ENCODE measurements around the gene S100A14. TPM values are rescaled to one million over a fixed set of nuclear protein-coding genes. Genes with fewer than 3 reads are reported as not detected.
A peak's percentile ranks its signal among the peaks of the same experiment; 100 is the strongest.

Gene S100A14
- total RNA-seq, 4 donors from 2014 or later: 112 to 175 (median 132) TPM

DNA sequence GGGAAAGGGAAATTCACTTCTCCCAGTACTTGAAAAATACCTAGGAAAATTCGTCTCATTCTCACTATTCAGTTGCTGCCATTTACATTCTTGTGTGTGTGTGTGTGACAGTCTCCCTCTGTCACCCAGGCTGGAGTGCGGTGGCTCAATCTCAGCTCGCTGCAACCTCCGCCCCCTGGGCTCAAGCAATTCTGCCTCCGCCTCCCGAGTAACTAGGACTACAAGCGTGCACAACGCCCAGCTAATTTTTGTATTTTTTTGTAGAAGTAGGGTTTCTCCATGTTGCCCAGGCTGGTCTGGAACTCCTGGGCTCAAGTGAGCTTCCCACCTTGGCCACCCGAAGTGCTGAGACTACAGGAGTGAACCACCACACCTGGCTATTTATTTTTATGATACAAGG, 43.5 kb upstream of the S100A14 start:
- Histone ChIP-seq H3K36me3 (peaks cover 38 to 41% of the 10 kb centered on the region in 2 donors), H3K27me3 (no peaks in the 10 kb centered on the region), H3K4me1 (peaks cover 8 to 16% of the 10 kb centered on the region in 2 donors), H3K9me3 (no peaks in the 10 kb centered on the region), H3K4me3 (replicated peaks in 1 of 3) (no peak overlapping the region), H3K27ac (peak overlapping the region in 1 of 3 donors; percentile 97)
- 73 to 77% methylated on average over 9 of the region's 9 CpGs for WGBS, 2 donors
- TF ChIP-seq POLR2A (IDR thresholded peaks at IDR 0.05): no peak
- TF ChIP-seq CTCF (IDR thresholded peaks at IDR 0.05): no peak
- intact Hi-C loops (cut with DNase I): loop anchor here (10.0 kb wide), 1 partner anchor 85 kb away; no protein-coding TSS in a partner anchor
- no peak for DNase-seq

GRCh38 chr1:153659175-153659534, 43.0 kb upstream of the S100A14 start:
- Histone ChIP-seq H3K9me3 (no peaks in the 10 kb centered on the region), H3K4me3 (replicated peaks in 1 of 3) (peak overlapping the region; percentile 56 to 77 (median 59)), H3K4me1 (peaks cover 8 to 16% of the 10 kb centered on the region in 2 donors), H3K27me3 (no peaks in the 10 kb centered on the region), H3K27ac (peak overlapping the region; percentile 95 to 97 (median 96)), H3K36me3 (peaks cover 33 to 36% of the 10 kb centered on the region in 2 donors)
- WGBS, 2 donors: 16 to 28% methylated on average over 8 of the region's 8 CpGs
- no peak for DNase-seq
- intact Hi-C loops (cut with DNase I): no loop called here
- TF ChIP-seq CTCF (IDR thresholded peaks at IDR 0.05): no peak
- TF ChIP-seq POLR2A (IDR thresholded peaks at IDR 0.05): no peak

GRCh38 chr1:153658400-153659174, 42.5 kb upstream of the S100A14 start, which contains the start of gene SNAPIN:
Gene SNAPIN (plus strand): TSS chr1:153658703. CDS start chr1:153658744, 41 bp downstream.
- H3K27ac ChIP-seq: peak within 1 kb of the TSS; percentile 95 to 97 (median 96)
- peaks cover 8 to 16% of the 10 kb centered on the region in 2 donors for H3K4me1 ChIP-seq
- TF ChIP-seq POLR2A (IDR thresholded peaks at IDR 0.05) (peak; percentile 2 to 72), CTCF (IDR thresholded peaks at IDR 0.05) (peak in 1 of 6 experiments; percentile 21)
- peak within 1 kb of the TSS; percentile 56 to 77 (median 59) for H3K4me3 ChIP-seq (replicated peaks in 1 of 3)
- no peaks in the 10 kb centered on the region for H3K27me3 ChIP-seq
- peaks cover 28 to 31% of the 10 kb centered on the region in 2 donors for H3K36me3 ChIP-seq
- no peaks in the 10 kb centered on the region for H3K9me3 ChIP-seq
- WGBS, 2 donors: 5% methylated on average over 27 to 31 of the region's 53 CpGs
- DNase-seq: peak; percentile 93
- intact Hi-C loops (cut with DNase I): no loop called here

DNA sequence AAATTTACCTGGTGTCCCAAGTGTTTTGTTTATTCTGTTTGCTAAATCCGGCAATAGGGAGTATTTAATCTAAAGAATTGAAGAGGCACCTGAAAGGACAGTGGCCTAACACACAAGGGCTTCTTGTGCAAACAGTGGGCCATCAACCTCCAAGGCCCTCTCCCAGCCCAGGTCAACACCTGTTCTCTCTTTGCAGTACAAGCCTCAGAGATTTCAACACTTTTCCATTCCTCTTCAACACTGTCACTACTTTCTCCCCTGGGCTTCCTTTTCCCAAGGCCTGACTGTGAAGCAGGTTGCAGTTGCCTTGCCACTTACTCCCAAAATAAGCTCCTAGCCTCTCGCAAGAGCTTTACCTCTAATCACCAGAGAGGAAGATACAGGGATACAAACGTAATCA, 39.2 kb upstream of the S100A14 start:
- Histone ChIP-seq H3K27ac (no peak overlapping the region), H3K36me3 (no peaks in the 10 kb centered on the region), H3K4me1 (peaks cover 8 to 27% of the 10 kb centered on the region in 2 donors), H3K27me3 (no peaks in the 10 kb centered on the region), H3K4me3 (replicated peaks in 1 of 3) (no peak overlapping the region), H3K9me3 (no peaks in the 10 kb centered on the region)
- intact Hi-C loops (cut with DNase I): no loop called here
- TF ChIP-seq CTCF (IDR thresholded peaks at IDR 0.05): no peak
- no peak for TF ChIP-seq POLR2A (IDR thresholded peaks at IDR 0.05)
- DNase-seq: no peak
- WGBS, 2 donors: 87 to 90% methylated on average over 3 of the region's 3 CpGs
